ENCODE data around the gene USP15. TPM values are rescaled to one million over a fixed set of nuclear protein-coding genes. Genes with fewer than 3 reads are reported as not detected.
A peak's percentile ranks its signal among the peaks of the same experiment; 100 is the strongest.

Gene USP15
- total RNA-seq, 1 experiment from 2014 or later, result 25.8 TPM

DNA sequence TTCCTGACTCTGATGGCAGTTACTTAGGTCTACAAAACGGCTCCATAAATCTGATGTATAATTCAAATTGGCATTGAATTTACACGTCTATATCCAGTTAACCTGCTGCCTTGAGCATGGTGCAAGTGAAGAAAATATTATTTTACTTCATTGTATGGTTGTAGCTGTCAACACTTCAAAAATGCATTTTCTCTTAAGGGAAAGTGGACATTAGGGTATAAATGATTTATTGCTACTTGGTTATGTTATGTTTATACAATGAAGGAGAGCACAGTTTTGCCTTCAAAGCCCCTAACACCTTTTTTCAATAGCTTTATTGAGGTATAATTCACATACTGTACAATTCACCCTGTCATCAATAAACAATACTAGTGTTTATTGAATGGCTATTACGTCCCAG lies 2.0 kb upstream of the USP15 start:
- H3K9me3 ChIP-seq (ENCODE audit: insufficient read depth, low read depth), result peaks cover 4% of the 10 kb centered on the region; the same call in 1 of the 2 replicates
- no peak overlapping the region for H3K27ac ChIP-seq
- H2AFZ ChIP-seq, result no peak overlapping the region
- no peak for DNase-seq
- peaks cover 10% of the 10 kb centered on the region for H3F3A ChIP-seq (ENCODE audit: insufficient read depth, low read depth)
- TF ChIP-seq CTCF (conservative IDR thresholded peaks at IDR 0.05) (no peak), EZH2 (IDR thresholded peaks at IDR 0.05; ENCODE audit: low read depth) (no peak)
- no peaks in the 10 kb centered on the region for H3K36me3 ChIP-seq (ENCODE audit: low read depth)
- CTCF ChIA-PET, result no interaction called here
- POLR2A ChIA-PET (ENCODE audit: unreplicated experiment), result no interaction called here
- H3K4me2 ChIP-seq, result 0 out of 2 replicates have a peak overlapping the region, but pooled peaks have one; percentile 83
- BruUV-seq (replicated peaks), result no TSS peak
- no peaks in the 10 kb centered on the region for H3K9me2 ChIP-seq (ENCODE audit: insufficient read depth)
- peaks cover 34% of the 10 kb centered on the region for H3K79me2 ChIP-seq (ENCODE audit: low read depth)
- H3K4me1 ChIP-seq (replicated peaks; ENCODE audit: insufficient read depth), result peaks cover 28% of the 10 kb centered on the region
- H3K27me3 ChIP-seq (ENCODE audit: insufficient read depth, low read depth), result no peaks in the 10 kb centered on the region
- intact Hi-C loops (cut with micrococcal nuclease; ENCODE audit: unreplicated experiment), result no loop called here
- no peaks in the 10 kb centered on the region; the same call in 1 of the 2 replicates for H4K20me1 ChIP-seq (ENCODE audit: insufficient read depth)
- H3K4me3 ChIP-seq, result no peak overlapping the region

DNA sequence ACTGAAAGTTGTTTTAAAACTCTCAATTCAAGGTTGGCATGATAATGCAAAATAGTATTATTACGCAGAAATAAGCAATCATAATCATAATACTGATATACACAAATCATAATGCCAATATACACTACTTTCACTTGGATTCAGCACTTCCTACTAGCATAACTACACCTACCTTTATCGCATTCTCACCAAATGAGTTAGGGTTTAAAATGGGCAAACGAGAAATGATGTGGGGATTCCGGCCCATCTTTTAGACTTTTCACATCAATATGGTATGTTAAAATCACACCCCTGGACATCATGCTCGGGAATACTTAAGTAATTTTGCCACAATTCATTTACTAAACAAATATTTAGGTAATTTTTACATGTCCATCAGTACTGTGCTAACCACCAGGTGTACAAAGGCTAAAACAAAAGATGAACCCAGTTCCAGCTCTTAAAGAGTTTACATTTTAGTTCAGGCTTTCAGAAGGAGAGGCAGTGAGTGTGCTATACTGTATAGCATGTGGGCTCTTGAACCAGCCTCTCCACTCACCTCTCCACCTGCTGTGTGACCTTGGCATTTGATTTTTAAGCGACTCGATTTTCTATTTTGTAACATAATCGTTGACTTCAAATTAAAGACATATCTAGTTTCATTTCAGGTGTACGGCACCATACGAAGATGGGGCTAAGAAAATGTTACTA lies 1.1 kb upstream of the USP15 start:
- Histone ChIP-seq H3K4me2 (peak overlapping the region; percentile 83), H3K9me3 (ENCODE audit: insufficient read depth, low read depth) (no peaks in the 10 kb centered on the region), H3K27ac (peak overlapping the region; percentile 70), H3K27me3 (ENCODE audit: insufficient read depth, low read depth) (no peaks in the 10 kb centered on the region), H3K4me3 (peak overlapping the region; percentile 100), H3K79me2 (ENCODE audit: low read depth) (peaks cover 42% of the 10 kb centered on the region), H4K20me1 (ENCODE audit: insufficient read depth) (peaks cover 7% of the 10 kb centered on the region), H3K4me1 (replicated peaks; ENCODE audit: insufficient read depth) (peaks cover 28% of the 10 kb centered on the region), H3F3A (ENCODE audit: insufficient read depth, low read depth) (peaks cover 10% of the 10 kb centered on the region), H2AFZ (peak overlapping the region; percentile 93), H3K36me3 (ENCODE audit: low read depth) (no peaks in the 10 kb centered on the region), H3K9me2 (ENCODE audit: insufficient read depth) (no peaks in the 10 kb centered on the region)
- no TSS peak for BruUV-seq (replicated peaks)
- DNase-seq, result no peak
- ChIA-PET POLR2A (ENCODE audit: unreplicated experiment) (no interaction called here), CTCF (no interaction called here)
- intact Hi-C loops (cut with micrococcal nuclease; ENCODE audit: unreplicated experiment), result no loop called here
- TF ChIP-seq EZH2 (IDR thresholded peaks at IDR 0.05; ENCODE audit: low read depth) (no peak), CTCF (conservative IDR thresholded peaks at IDR 0.05) (no peak)

GRCh38 chr12:62259631-62259992 lies 592 bp upstream of the USP15 start:
- Histone ChIP-seq H3K79me2 (ENCODE audit: low read depth) (peaks cover 48% of the 10 kb centered on the region), H3K27ac (peak overlapping the region; percentile 70), H4K20me1 (ENCODE audit: insufficient read depth) (peaks cover 11% of the 10 kb centered on the region), H2AFZ (peak overlapping the region; percentile 93), H3K9me3 (ENCODE audit: insufficient read depth, low read depth) (no peaks in the 10 kb centered on the region), H3F3A (ENCODE audit: insufficient read depth, low read depth) (peaks cover 10% of the 10 kb centered on the region), H3K27me3 (ENCODE audit: insufficient read depth, low read depth) (no peaks in the 10 kb centered on the region), H3K9me2 (ENCODE audit: insufficient read depth) (no peaks in the 10 kb centered on the region), H3K4me3 (peak overlapping the region; percentile 100), H3K4me2 (peak overlapping the region; percentile 83), H3K36me3 (ENCODE audit: low read depth) (no peaks in the 10 kb centered on the region), H3K4me1 (replicated peaks; ENCODE audit: insufficient read depth) (peaks cover 28% of the 10 kb centered on the region)
- TSS peak; percentile 85 for BruUV-seq (replicated peaks)
- POLR2A ChIA-PET (ENCODE audit: unreplicated experiment), result interaction anchor here (0.7 kb wide), 1 partner anchor 207 kb away, joined by 3 read pairs; the partner anchor contains the start of gene MON2
- CTCF ChIA-PET, result no interaction called here
- TF ChIP-seq EZH2 (IDR thresholded peaks at IDR 0.05; ENCODE audit: low read depth), result no peak
- TF ChIP-seq CTCF (conservative IDR thresholded peaks at IDR 0.05), result no peak
- no peak for DNase-seq
- intact Hi-C loops (cut with micrococcal nuclease; ENCODE audit: unreplicated experiment), result no loop called here

Data from PC-9 (cell line).